Measurements from ENCODE around the gene SLC9C1. TPM values are rescaled to one million over a fixed set of nuclear protein-coding genes. Genes with fewer than 3 reads are reported as not detected.

Gene SLC9C1
- polyA plus RNA-seq, 1 experiment, result not detected

DNA sequence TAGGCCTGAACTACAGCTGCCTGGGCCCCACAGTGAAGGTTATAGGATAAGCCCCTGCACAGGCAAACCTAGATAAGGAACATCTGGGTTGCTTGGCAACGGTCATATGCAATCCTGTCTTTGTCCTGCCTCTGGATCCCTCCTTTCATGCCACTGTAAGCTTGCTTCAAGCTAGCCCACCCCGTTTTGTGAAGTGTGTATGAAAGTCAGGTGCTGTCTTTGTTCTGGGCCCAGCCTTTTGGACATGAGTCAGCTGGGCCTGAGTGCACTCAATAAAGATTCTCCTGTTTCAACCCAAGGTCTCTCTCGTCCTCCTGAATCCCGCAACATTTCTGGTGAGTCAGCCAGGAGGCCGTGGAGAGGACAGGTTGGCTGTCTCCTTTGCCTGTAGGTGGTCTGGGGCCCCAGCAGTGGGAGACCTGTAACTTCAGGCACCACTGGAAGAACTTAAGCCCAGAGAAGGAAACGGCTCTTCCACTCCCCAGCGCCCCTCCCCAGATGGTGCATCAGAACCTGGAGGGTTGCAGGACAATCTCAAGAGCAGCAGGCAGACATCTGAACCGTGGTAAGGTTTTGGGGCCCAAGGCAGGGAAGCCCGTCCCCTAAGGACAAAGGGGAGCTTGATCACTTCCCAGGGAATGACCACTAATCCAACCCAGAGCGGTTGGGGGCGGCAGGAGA lies 8.3 kb upstream of the SLC9C1 start:
- Histone ChIP-seq H3K36me3 (ENCODE audit: control insufficient read depth, insufficient read depth, low read length) (no peaks in the 10 kb centered on the region), H3K4me3 (ENCODE audit: low read depth, low read length) (no peak overlapping the region), H3K27me3 (ENCODE audit: control insufficient read depth, insufficient read depth, low read length) (no peaks in the 10 kb centered on the region)
- no peak for DNase-seq (ENCODE audit: low read depth)
- TF ChIP-seq, protein P1, sequence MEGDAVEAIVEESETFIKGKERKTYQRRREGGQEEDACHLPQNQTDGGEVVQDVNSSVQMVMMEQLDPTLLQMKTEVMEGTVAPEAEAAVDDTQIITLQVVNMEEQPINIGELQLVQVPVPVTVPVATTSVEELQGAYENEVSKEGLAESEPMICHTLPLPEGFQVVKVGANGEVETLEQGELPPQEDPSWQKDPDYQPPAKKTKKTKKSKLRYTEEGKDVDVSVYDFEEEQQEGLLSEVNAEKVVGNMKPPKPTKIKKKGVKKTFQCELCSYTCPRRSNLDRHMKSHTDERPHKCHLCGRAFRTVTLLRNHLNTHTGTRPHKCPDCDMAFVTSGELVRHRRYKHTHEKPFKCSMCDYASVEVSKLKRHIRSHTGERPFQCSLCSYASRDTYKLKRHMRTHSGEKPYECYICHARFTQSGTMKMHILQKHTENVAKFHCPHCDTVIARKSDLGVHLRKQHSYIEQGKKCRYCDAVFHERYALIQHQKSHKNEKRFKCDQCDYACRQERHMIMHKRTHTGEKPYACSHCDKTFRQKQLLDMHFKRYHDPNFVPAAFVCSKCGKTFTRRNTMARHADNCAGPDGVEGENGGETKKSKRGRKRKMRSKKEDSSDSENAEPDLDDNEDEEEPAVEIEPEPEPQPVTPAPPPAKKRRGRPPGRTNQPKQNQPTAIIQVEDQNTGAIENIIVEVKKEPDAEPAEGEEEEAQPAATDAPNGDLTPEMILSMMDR (IDR thresholded peaks at IDR 0.05; ENCODE audit: insufficient read depth, low read depth, low read length), result no peak
- POLR2A ChIA-PET, result no interaction called here
- CTCF ChIA-PET, result interaction anchor here (1.0 kb wide), 1 partner anchor 9 kb away, joined by 3 read pairs; the partner anchor contains the start of gene SLC9C1

DNA sequence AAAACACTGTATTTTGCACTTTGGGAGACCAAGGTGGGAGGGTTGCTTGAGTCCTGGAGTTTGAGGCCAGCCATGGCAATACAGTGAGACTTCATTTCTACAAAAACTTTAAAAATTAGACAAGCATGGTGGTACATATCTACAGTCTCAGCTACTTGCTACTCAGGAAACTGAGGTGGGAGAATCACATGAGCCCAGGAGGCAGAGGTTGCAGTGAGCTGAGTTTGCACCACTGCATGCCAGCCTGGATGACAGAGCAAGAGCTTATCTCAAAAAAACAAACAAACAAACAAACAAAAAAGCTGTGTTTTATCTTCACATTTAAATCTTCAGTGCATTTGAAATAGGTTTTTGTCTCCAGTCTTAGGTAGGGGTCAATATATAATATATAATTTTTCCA lies 4.8 kb upstream of the SLC9C1 start:
- TF ChIP-seq, protein P1 (IDR thresholded peaks at IDR 0.05; ENCODE audit: insufficient read depth, low read depth, low read length), result no peak
- Histone ChIP-seq H3K4me3 (ENCODE audit: low read depth, low read length) (no peak overlapping the region), H3K36me3 (ENCODE audit: control insufficient read depth, insufficient read depth, low read length) (no peaks in the 10 kb centered on the region), H3K27me3 (ENCODE audit: control insufficient read depth, insufficient read depth, low read length) (no peaks in the 10 kb centered on the region)
- ChIA-PET CTCF (interaction anchor here (1.2 kb wide), 1 partner anchor 221 kb away, joined by 3 read pairs; no protein-coding TSS in a partner anchor), POLR2A (no interaction called here)
- DNase-seq (ENCODE audit: low read depth), result no peak

DNA sequence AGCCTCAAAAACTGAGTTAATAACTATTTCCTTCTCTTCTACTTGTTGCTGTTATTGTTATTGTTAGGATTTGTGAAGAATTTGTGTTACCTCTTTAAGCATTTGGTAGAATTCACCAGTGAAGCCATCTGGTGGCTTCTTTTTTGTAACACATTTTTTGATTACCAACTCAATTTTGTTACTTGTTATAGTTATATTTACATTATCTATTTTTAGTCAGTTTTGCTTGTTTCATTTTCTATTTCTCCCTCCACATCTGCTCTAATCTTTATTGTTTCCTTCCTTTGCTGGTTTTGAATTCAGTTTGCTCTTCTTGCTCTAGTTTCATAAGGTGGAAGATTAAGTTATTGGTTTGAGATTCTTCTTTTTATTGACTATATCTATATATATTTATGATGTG lies 3.7 kb upstream of the SLC9C1 start:
- TF ChIP-seq, protein P1 (IDR thresholded peaks at IDR 0.05; ENCODE audit: insufficient read depth, low read depth, low read length), result no peak
- no peak for DNase-seq (ENCODE audit: low read depth)
- POLR2A ChIA-PET, result no interaction called here
- Histone ChIP-seq H3K36me3 (ENCODE audit: control insufficient read depth, insufficient read depth, low read length) (no peaks in the 10 kb centered on the region), H3K4me3 (ENCODE audit: low read depth, low read length) (no peak overlapping the region), H3K27me3 (ENCODE audit: control insufficient read depth, insufficient read depth, low read length) (no peaks in the 10 kb centered on the region)
- CTCF ChIA-PET, result interaction anchor here (0.8 kb wide), 1 partner anchor 186 kb away, joined by 3 read pairs; no protein-coding TSS in a partner anchor

DNA sequence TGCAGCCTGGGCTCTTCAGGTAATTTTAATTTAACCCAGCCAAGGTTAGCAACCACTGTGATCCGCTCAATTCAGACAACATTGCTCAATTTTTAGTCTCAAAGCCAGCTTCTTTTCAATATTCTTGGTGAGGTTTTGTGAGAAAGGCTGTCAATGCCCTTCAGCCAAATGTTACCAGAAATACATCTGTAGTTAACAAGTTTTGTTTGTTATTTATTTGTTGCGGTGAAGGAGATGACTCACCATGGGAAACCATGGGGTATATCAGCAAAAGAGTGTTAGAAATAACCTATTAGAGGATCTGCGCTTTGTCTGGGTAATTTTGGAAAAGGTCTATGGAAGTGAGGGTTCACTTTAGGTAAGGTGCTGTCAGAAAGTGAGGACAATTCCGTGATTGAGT lies 5.0 kb downstream of the SLC9C1 start:
- Histone ChIP-seq H3K36me3 (ENCODE audit: control insufficient read depth, insufficient read depth, low read length) (no peaks in the 10 kb centered on the region), H3K27me3 (ENCODE audit: control insufficient read depth, insufficient read depth, low read length) (no peaks in the 10 kb centered on the region), H3K4me3 (ENCODE audit: low read depth, low read length) (no peak overlapping the region)
- DNase-seq (ENCODE audit: low read depth), result no peak
- ChIA-PET POLR2A (interaction anchor here (0.7 kb wide), 1 partner anchor 456 kb away, joined by 3 read pairs; no protein-coding TSS in a partner anchor), CTCF (no interaction called here)
- TF ChIP-seq, protein P1 (IDR thresholded peaks at IDR 0.05; ENCODE audit: insufficient read depth, low read depth, low read length), result no peak

DNA sequence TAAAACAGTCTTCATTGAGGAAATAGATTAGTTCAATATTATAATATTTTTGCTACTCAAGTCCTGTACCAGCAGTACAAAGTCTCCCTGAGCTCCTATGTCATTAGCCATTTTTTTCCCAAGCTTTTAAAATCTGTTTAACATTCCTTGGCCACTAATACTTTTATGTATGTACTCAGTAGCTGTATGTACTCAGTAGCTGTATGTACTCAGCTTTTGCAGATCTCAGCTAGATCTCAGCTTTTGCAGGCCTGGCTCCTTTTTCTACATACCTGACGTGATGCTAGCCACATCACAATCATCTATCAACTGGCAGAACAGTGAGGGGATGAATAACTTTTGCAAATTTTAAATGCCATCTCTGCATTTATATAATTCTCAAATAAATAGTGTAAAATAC lies 13.8 kb downstream of the SLC9C1 start:
- no peak for DNase-seq (ENCODE audit: low read depth)
- ChIA-PET CTCF (interaction anchor here (1.5 kb wide), 1 partner anchor 13 kb away, joined by 8 read pairs; the partner anchor contains the start of gene SLC9C1), POLR2A (no interaction called here)
- Histone ChIP-seq H3K27me3 (ENCODE audit: control insufficient read depth, insufficient read depth, low read length) (peaks cover 5% of the 10 kb centered on the region; the same call in 1 of the 2 replicates), H3K36me3 (ENCODE audit: control insufficient read depth, insufficient read depth, low read length) (no peaks in the 10 kb centered on the region), H3K4me3 (ENCODE audit: low read depth, low read length) (no peak overlapping the region)
- TF ChIP-seq, protein P1 (IDR thresholded peaks at IDR 0.05; ENCODE audit: insufficient read depth, low read depth, low read length), result no peak

Measured in BJ (cell line).